ES-I3 (cell line): ENCODE measurements around the gene SPRR4.
"Not testable (repeated sequence)": the region's sequence is repeated elsewhere in the genome, so short reads cannot be mapped to it uniquely, and the experiment has no call there.

Source experiments
- H3K36me3 ChIP-seq: 2 replicates; pipeline ENCODE4 v1.6.1; 2013; ENCODE audit warnings: mild to moderate bottlenecking, low read length, control low read depth, moderate library complexity; ENCODE audit not compliant: insufficient read depth
- H3K4me1 ChIP-seq: 2 replicates; pipeline ENCODE4 v1.6.1; 2013; ENCODE audit warnings: mild to moderate bottlenecking, control low read depth, low read length; ENCODE audit not compliant: insufficient read depth
- H3K9ac ChIP-seq: 2 replicates; pipeline ENCODE4 v1.6.1; 2013; ENCODE audit warnings: low read depth, mild to moderate bottlenecking, low read length, moderate library complexity
- H3K9me3 ChIP-seq: 2 replicates; pipeline ENCODE4 v1.6.1; 2013; ENCODE audit warnings: mild to moderate bottlenecking, low read length, moderate library complexity; ENCODE audit not compliant: control insufficient read depth, insufficient read depth

Gene SPRR4

DNA sequence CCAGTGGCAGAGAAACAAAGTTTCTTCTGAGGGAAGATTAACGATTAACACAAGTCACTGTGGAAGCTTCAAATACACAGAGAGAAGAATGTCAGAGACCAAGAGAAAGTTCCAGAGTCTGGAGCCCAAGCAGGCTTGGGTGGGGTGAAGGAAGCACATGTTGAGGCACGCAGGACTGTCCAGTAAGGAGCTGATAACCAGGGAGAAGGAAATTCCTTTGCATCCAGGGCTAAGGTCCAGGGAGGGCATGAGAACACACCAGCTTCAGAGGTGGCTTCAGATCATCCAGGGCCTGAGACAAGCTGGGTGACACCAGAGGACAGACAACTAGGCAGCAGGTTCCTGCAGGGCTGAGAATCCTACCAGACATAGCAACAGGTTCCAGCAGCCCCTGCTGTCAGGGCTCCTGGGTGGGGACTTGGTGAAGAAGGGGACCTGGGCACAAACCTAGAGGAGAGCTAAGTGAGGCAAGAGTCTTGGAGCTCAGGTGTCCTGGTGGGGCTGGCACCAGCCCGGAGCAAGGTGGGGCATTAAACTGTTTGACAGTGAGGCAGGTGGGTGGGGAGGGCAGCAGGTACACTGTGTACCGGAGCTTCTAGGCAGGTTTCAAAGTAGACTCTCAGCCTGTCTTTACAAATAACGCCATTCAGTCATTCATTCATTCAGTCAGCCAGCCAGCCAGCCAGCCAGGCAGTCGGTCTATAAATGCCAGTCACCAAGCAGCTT is 10.9 kb downstream of the SPRR4 start:
- Histone ChIP-seq H3K9me3 (no peaks in the 10 kb centered on the region), H3K4me1 (no peaks in the 10 kb centered on the region), H3K9ac (no peak overlapping the region), H3K36me3 (no peaks in the 10 kb centered on the region)

- Histone ChIP-seq H3K4me1 (no peaks in the 10 kb centered on the region), H3K9me3 (no peaks in the 10 kb centered on the region), H3K36me3 (no peaks in the 10 kb centered on the region), H3K9ac (no peak overlapping the region)
These were observed 11.6 kb downstream of the SPRR4 start for GRCh38 chr1:152982076-152982475.

GRCh38 chr1:152983234-152983633 is 12.8 kb downstream of the SPRR4 start:
- Histone ChIP-seq H3K9ac (no peak overlapping the region), H3K36me3 (no peaks in the 10 kb centered on the region), H3K9me3 (no peaks in the 10 kb centered on the region), H3K4me1 (no peaks in the 10 kb centered on the region)

DNA sequence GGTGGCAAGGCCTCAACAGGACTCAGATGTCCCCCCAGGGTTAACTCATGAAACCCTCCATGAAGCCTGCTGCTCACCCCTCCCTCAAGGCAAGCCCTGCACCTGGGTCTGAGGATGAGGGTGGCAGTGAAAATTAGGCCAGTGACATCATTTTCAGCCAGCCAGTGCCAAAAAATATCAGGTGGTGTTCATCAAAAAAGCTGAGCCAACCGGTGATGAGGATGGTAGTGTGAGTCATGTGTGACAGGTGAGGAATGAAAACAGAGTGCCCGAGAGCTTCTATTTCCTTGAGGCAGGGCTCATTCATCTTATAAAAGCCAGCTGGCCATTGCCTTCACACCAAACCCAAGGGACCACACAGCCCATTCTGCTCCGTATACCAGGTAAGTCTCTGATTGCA is 13.3 kb downstream of the SPRR4 start, which contains the start of gene SPRR1A:
Gene SPRR1A (plus strand): TSS at position 339 of the 400 bp plus-strand sequence. CDS start 1,150 bp downstream, outside the sequence.
- H3K9ac ChIP-seq: no peak within 1 kb of the TSS
- no peaks in the 10 kb centered on the region for H3K4me1 ChIP-seq
- H3K36me3 ChIP-seq: no peaks in the 10 kb centered on the region
- no peaks in the 10 kb centered on the region for H3K9me3 ChIP-seq

GRCh38 chr1:152986578-152986977 is 16.1 kb downstream of the SPRR4 start:
- H3K9me3 ChIP-seq: no peaks in the 10 kb centered on the region
- no peaks in the 10 kb centered on the region for H3K36me3 ChIP-seq
- no peaks in the 10 kb centered on the region for H3K4me1 ChIP-seq
- no peak overlapping the region for H3K9ac ChIP-seq

- no peak overlapping the region for H3K9ac ChIP-seq
- H3K4me1 ChIP-seq: no peaks in the 10 kb centered on the region
- H3K36me3 ChIP-seq: no peaks in the 10 kb centered on the region
- H3K9me3 ChIP-seq: no peaks in the 10 kb centered on the region
These were observed 22.7 kb downstream of the SPRR4 start for GRCh38 chr1:152993186-152993585.

- Histone ChIP-seq H3K9me3 (no peaks in the 10 kb centered on the region), H3K9ac (no peak overlapping the region), H3K36me3 (no peaks in the 10 kb centered on the region), H3K4me1 (no peaks in the 10 kb centered on the region)
These were observed 25.4 kb downstream of the SPRR4 start for GRCh38 chr1:152995842-152996241.

DNA sequence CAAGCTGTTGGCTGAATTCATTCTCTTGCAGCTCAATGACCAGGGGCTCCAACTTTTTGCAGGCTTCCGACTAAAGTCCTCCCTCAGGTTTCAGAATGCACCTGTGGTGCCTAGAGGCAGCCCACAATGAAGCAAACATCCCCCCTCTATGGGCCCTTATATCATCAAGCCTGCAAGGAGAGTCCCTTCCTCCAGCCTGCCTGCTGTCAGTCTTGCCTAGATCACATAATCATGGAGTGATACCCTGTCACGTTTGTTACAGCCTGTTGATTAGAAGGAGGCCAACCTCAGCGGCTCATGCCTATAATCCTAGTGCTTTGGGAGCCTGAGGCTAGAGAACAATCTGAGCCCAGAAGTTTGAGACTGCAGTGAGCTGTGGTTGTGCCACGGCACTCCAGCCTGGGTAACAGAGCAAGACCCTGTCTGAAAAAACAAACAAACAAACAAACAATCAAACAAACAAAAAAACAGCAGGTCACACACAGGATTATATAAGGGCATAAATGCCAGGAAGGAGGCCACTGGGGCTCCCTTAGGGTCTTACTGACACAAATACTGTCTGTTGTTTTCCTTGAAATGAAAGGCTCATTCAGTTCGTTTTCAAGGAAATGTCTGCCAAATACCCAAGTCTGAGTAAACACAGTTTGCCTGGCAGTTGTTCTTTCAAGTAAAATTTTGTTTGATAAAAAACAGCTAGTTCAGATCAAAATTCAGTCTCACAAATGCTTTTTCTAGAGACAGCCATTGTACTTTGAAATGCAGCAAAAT is 26.4 kb downstream of the SPRR4 start:
- Histone ChIP-seq H3K36me3 (no peaks in the 10 kb centered on the region), H3K9ac (no peak overlapping the region), H3K4me1 (no peaks in the 10 kb centered on the region), H3K9me3 (no peaks in the 10 kb centered on the region)

DNA sequence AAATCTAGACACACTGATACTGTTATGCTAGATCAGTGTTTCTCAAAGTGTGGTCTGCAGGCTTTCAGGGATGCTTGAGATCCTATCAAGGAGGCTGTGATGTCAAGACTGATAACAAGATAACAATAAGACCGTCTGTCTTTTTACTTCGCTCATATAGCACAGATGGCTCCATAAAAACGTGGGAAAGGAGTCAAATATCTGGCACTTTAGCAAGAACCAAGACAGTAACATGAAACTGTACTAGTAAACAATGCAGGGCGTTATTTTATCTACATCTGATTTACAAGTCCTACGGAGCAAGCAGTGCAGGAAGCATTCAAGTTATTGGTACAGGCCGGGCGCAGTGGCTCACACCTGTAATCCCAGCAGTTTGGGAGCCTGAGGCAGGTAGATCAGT is 27.5 kb downstream of the SPRR4 start:
- Histone ChIP-seq H3K9me3 (no peaks in the 10 kb centered on the region), H3K36me3 (no peaks in the 10 kb centered on the region), H3K4me1 (no peaks in the 10 kb centered on the region), H3K9ac (no peak overlapping the region)

- H3K9ac ChIP-seq: no peak overlapping the region
- H3K4me1 ChIP-seq: no peaks in the 10 kb centered on the region
- no peaks in the 10 kb centered on the region for H3K9me3 ChIP-seq
- H3K36me3 ChIP-seq: no peaks in the 10 kb centered on the region
These were observed 28.0 kb downstream of the SPRR4 start for GRCh38 chr1:152998476-152998875.

GRCh38 chr1:152999818-153000217 is 29.4 kb downstream of the SPRR4 start:
- Histone ChIP-seq H3K4me1 (no peaks in the 10 kb centered on the region), H3K9me3 (no peaks in the 10 kb centered on the region), H3K9ac (no peak overlapping the region), H3K36me3 (no peaks in the 10 kb centered on the region)

DNA sequence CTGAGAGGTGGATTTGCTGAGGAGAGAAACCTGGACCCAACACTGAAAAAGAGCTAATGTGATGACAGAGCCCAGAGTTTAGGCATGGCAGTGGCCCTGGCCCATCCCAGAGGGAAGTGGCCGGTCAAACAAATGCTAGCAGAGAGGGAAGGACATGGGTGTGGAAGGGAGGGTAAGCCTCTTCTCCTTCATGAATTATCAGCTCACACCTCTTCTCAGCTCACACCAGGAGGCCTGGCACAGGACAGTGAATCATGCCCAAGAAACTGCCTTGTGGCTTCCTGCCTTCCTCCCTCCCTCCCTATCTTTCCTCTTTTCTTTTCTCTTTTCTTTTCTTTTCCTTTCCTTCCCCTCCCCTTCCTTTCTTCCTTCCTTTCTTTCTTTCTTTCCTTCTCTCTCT is 29.8 kb downstream of the SPRR4 start:
- Histone ChIP-seq H3K9ac (no peak overlapping the region), H3K4me1 (no peaks in the 10 kb centered on the region), H3K36me3 (no peaks in the 10 kb centered on the region), H3K9me3 (no peaks in the 10 kb centered on the region)

DNA sequence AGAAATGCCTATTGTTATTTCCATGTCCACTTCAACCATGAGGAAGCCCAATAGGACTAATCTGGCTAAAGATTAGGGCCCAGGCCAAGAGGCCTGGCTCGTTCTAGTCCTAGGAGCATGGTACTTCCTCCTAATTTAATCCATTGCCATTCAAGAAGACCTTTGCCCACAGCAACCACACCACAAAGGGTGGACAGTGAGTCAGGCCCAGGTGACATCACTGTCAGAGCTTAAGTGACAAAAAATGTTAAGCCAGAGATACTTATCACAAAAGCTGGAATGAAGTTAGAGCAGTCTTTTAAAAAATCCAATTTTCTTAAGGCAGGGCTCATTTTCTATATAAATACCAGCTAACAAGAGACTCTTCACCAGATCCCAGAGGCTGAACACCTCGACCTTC is 30.9 kb downstream of the SPRR4 start, which contains the start of gene SPRR3:
Gene SPRR3 (plus strand): TSS at position 368 of the 400 bp plus-strand sequence. CDS start 1,272 bp downstream, outside the sequence.
- no peaks in the 10 kb centered on the region for H3K36me3 ChIP-seq
- no peak within 1 kb of the TSS for H3K9ac ChIP-seq
- no peaks in the 10 kb centered on the region for H3K4me1 ChIP-seq
- H3K9me3 ChIP-seq: no peaks in the 10 kb centered on the region

DNA sequence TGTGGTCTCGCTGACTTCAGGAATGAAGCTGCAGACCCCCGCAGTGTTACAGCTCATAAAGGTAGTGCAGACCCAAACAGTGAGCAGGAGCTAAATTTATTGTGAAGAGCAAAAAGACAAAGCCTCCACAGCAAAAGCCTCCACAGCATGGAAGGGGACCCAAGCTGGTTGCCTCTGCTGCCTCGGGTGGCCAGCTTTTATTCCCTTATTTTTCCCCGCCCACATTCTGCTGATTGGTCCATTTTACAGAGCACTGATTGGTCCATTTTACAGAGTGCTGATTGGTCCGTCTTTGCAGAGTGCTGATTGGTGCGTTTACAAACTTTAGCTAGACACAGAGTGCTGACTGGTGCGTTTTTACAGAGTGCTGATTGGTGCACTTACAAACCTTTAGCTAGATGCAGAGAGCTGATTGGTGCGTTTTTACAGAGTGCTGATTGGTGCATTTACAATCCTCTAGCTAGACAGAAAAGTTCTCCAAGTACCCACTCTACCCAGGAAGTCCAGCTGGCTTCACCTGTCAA is 40.8 kb downstream of the SPRR4 start:
- H3K36me3 ChIP-seq, H3K9me3 ChIP-seq, H3K9ac ChIP-seq, H3K4me1 ChIP-seq: not testable (repeated sequence)

- H3K9ac ChIP-seq, H3K9me3 ChIP-seq, H3K4me1 ChIP-seq, H3K36me3 ChIP-seq: not testable (repeated sequence)
These were observed 51.4 kb downstream of the SPRR4 start for GRCh38 chr1:153021829-153022228.
